ENCODE data around the gene MAP3K8.

DNA sequence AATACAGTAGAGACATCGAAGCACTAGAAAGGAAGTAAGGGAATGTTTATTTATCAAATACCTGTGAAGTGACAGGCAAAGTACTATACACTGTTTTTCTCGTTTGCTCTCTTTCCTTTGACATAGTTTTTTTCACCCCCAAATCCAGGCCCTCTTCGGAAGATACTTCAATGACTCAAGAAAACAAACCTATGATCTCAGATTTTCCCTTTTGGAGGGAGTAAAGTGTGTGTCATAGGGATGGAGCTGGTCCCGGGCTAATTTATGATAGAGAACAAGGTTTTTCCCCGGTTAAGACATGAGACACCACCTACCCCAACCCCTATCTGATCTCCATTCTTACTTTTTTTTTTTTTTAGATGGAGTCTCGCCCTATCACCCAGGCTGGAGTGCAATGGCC is 61.7 kb downstream of the MAP3K8 start:
- TF ChIP-seq, protein P1, sequence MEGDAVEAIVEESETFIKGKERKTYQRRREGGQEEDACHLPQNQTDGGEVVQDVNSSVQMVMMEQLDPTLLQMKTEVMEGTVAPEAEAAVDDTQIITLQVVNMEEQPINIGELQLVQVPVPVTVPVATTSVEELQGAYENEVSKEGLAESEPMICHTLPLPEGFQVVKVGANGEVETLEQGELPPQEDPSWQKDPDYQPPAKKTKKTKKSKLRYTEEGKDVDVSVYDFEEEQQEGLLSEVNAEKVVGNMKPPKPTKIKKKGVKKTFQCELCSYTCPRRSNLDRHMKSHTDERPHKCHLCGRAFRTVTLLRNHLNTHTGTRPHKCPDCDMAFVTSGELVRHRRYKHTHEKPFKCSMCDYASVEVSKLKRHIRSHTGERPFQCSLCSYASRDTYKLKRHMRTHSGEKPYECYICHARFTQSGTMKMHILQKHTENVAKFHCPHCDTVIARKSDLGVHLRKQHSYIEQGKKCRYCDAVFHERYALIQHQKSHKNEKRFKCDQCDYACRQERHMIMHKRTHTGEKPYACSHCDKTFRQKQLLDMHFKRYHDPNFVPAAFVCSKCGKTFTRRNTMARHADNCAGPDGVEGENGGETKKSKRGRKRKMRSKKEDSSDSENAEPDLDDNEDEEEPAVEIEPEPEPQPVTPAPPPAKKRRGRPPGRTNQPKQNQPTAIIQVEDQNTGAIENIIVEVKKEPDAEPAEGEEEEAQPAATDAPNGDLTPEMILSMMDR (IDR thresholded peaks at IDR 0.05): no peak
- no peak for TF ChIP-seq POLR2AphosphoS5 (IDR thresholded peaks at IDR 0.05; ENCODE audit: low read depth, low read length)

Data from Panc1 (cell line).